Urothelium cell line (cell line): ENCODE data around the gene COL18A1.
A peak's percentile ranks its signal among the peaks of the same experiment; 100 is the strongest.
"Not testable (repeated sequence)": the region's sequence is repeated elsewhere in the genome, so short reads cannot be mapped to it uniquely, and the experiment has no call there.

Source experiments
- DNase-seq: peaks from one replicate; pipeline ENCODE4 v3.0.0; 2011; ENCODE audit warnings: low spot score, mixed read lengths
- FAIRE-seq: peaks from 2 replicates; lab custom pipeline; 2011; peaks lifted over from hg19 to GRCh38; lab: Jason Lieb, UNC

Gene COL18A1

DNA sequence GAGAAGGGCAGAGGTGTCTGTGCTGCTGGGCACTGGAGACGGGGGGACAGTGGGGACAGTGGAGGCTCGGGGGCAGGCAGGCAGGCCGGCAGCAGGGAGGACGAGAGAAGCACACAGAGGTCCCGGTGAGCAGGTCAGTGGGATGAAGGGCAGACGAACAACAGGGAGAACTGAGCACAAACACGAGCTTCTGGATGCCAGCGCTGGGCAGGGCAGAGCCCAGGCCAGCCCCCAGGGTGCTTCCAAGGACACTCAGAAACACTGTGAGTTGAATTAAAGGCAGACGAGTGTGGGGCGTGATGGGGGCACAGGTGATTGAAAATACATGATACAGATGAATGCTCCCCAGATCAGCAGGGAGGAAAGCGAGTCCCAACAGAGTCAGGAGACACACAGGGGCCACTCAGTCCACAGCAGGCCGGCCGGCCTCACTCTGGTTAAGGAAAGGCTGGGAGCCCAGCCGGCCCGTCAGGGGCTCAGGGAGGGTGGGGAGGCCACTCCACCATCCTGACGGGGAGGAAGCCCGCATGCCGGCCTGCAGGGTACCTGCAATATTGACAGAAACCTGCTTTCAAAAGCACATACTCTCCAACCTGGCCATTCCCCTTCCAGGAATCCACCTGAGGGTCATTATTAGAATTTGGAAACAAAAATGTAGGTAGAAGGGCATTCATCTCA is 123.2 kb downstream of the COL18A1 start:
- no peak for FAIRE-seq
- DNase-seq, result no peak

DNA sequence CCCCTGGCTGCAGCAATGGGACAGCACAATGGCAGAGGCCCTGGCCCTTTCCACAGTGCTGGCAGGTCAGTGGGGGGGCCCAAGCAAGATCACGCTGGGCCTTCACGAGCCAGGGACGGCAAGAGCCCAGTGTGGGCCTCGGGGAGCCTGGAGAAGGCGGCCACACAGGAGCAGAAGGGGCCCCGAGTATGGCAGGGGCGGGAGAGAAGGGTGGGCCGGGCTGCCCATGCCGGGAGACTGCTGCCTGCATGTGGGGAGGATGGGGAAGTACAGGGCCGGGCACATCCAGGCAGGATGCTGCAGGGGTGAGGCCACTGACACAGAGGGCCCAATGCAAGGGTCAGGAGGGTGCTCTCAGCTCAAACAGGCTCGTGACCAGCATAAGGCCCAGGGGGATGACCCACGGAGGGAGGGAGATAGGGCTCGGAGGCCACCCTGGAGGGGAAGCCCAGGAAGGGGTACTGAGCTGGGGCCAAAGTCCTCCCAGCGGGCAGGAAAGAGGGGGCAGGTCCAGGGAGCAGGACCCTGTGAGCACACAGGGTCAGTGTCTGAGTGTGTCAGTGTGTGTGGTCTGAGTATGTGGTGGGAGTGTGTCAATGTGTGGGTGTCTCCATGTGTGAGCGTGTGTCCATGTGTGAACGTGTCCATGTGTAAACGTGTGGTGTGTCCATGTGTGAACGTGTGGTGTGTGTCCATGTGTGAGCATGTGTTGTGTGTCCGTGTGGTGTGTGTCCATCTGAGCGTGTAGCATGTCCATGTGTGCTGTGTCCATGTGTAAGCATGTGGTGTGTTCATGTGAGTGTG is 124.2 kb downstream of the COL18A1 start:
- FAIRE-seq, result no peak

DNA sequence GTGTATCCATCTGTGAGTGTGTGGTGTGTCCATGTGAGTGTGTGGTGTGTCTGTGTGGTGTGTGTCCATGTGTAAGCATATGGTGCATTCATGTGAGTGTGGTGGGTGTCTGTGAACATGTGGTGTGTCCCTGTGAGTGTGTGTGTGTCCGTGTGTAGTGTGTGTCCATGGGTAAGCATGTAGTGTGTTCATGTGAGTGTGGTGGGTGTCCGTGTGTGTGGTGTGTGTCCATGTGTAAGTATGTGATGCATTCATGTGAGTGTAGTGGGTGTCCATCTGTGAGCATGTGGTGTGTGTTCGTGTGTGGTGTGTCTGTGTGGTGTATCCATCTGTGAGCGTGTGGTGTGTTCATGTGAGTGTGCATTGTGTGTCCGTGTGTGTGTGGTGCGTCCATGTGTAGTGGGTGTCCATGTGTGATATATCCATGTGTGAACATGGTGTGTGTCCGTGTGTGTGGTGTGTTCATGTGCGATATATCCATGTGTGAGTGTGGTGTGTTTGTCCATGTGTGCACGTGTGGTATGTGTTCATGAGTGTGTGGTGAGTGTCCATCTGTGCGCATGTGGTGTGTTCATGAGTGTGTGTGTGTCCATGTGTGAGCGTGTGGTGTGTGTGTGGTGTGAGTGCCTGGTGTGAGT is 124.9 kb downstream of the COL18A1 start:
- FAIRE-seq, result peak; percentile 98

More for the DNA sequence above, 124.2 kb downstream of the COL18A1 start:
- no peak for DNase-seq

DNA sequence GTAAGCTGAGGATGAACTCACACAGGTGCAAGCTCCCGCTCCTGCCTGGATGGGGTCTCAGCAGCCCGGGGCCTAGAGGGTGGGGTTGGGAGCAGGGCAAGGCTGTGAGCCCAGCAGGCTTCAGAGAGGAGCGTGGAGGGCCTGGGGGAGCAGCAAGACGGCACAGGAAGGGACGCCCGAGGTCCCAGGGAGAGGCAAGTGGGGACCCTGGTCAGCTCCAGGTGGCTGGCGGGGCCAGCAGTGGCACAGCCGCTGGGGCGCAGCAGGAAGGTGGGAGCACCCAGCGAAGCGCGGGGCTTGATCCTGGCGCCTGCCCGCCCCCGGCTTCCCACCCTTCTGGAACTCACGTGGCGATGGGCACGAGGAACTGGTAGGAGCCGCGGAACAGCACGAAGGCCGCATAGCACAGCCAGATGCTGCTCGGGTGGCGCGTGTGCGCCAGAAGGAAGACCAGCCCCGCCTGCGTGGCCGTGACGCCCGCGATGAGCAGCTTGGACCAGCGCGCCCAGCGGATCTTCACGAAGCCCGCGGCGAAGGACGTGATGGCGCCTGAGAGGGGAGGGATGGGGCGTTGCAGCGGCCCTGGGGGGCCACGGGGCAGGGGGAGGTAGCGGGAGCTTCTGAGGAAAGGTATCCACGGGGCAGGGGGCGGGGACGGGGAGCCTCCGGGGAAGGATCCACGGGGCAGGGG is 125.6 kb downstream of the COL18A1 start:
- FAIRE-seq, result peak; percentile 27

More for the DNA sequence above, 124.9 kb downstream of the COL18A1 start:
- DNase-seq, result no peak

DNA sequence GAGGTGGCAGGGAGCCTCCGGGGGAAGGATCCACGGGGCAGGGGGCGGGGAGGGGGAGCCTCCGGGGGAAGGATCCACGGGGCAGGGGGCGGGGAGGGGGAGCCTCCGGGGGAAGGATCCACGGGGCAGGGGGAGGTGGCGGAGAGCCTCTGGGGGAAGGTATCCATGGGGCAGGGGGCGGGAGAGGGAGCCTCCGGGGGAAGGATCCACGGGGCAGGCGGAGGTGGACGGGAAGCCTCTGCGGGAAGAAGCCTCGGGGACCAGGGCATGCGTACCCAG is 126.1 kb downstream of the COL18A1 start:
- DNase-seq, result not testable (repeated sequence)
- FAIRE-seq, result peak; percentile 42

More for the DNA sequence above, 125.6 kb downstream of the COL18A1 start:
- no peak for DNase-seq

DNA sequence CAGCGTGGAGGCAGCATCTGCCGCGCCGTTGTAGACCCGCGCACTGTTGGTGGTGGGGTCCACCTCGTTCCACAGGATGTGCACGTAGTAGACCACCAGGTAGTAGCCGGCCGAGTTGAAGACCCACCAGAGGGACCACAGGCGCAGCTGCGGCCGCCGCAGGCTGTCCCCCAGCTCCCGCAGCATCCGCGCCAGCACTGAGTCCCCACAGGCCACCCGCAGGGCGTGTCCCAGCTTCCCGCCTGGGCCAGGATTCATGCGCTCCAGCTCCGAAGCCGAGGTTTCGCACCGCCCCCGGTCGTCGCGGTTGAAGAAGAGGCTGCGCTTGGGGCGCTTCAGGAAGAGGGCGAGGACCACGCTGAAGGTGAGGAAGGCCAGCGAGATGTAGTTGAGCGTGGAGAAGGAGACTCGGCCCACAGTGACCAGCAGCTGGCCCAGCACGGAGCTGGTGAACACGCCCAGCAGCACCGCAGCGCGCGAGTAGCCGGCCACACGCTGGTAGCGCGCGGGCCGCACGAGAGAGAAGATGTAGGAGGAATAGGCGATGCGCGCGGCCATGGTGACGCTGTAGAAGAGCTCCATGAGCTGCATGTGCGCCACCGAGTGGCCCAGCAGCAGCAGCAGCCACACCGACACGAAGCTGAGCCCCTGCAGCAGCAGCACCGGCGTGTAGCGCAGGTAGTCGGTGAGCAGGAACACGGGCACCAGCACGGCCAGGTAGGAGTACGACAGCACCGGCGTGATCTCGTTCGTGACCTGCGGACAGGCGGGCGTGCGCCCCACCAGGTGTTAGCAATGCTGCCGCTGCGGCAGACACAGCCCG is 126.6 kb downstream of the COL18A1 start:
- DNase-seq, result no peak
- FAIRE-seq, result no peak

DNA sequence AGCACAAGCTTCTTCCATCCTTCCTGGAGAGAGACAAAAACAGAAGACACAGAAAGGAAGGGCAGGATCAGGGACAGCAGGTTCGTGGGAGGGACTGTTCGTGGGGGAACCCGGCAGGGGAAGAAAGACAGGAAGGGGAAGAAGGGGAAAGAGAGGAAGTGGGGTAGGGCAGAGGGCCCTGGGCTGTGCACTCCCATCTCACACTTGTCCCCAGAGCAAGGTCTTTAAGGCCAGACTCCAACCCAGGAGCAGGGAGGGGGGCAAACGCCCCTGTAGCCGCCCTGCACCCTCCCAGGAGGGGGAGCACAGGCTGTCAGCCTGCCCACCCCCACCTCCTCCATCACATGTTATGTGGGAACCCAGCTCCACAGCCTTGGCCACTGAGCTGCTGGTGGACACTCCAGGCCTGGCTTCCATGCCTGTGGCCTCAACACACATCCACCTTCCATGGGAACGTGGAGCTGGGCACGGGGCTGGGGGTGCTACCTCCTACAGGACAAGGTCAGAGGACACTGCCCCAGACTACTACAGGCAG is 127.9 kb downstream of the COL18A1 start:
- no peak for FAIRE-seq

DNA sequence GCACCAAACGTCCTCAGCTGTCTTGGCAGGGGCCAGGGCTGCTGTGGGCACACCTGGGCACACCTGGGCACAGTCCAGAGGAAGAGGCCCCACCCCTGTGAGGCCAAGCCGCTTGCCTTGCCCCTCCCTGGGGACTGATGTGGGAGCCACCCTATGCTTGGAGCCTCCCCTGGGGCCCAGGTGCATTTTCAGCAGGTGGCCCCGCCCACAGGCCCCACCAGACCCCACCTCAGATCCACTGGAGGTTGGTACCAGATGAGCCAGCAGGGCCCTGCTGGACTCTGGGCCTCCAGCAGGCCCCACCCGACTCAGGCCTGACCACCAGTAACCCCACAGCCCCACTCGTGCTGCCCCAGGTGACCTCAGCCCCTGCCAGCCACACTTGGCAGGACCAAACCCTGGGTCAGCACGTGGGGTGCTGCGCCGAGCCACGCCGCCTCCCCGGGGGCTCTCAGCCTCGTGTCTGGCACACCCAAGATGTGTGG is 128.4 kb downstream of the COL18A1 start:
- DNase-seq (no peak), FAIRE-seq (no peak)

More for the DNA sequence above, 127.9 kb downstream of the COL18A1 start:
- no peak for DNase-seq

DNA sequence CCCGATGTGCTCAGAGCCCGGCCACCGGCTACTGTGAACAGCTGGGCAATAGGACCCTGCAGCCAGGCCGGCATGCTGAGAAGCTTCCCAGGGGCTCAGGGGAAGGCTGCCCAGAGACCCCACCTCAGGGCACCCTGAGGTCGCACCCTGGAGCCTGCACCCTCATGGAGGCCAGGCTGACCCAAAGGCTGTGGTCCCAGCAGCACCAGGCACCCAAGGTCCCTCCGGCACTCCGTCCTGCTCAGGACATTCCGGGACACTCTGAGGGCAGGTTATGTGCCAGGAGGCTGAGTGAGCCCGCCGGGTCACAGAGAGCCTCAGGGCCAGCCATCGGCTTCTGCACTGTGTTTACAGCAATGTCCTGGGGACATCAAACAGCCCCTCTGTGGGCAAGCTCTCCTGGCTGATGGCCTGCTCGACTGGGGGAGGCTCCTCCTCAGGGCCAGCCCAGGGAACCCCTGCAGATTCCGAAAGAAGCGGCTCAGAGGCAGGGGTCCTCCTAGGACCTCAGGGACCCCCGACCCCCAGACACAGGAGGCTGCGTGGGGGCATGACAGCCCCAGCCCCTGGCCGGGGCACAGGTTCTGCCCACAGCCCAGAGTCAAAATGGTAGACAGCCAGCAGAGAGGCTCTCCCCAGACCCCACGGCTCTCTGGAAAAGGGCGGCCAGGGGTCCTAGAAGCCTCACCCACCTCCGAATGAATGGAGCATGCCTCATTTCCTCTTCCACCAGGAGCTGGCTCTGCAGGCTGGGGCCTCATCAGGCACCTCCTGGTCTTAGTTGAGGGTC is 129.1 kb downstream of the COL18A1 start:
- FAIRE-seq (no peak), DNase-seq (no peak)

DNA sequence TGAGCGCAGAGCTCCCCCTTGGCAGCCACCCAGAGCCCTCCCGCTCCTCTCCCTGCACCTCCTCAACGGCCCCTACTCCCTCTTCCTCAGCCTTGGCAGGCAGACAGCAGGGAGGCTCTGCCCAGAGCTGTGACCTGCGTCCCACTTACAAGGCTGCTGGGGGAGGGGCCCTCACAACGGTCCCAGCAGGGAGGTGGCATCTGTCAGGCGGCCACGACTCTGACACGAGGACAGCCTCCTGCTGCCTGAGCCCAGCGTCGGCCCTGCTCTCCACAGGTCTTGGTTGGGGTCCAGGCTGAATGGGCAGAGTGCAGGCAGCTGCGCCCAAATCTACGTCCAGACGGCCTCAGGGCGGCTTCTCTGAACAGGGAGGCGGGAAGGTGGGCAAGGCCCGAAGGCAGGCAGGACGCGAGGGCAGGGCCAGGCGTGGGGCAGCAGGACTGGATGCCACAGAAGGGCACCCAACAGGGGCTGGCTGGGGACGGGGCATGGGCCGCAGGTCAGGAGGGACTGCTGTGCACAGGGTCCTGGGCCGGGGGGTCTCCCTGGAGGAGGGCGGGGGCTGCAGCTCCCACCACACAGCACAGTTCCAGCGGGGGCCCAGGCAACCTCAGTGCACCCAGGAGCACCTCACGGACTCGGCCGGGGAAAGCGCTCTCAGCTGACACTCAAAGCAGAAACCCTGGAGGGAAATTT is 129.8 kb downstream of the COL18A1 start:
- no peak for FAIRE-seq
- DNase-seq, result no peak

DNA sequence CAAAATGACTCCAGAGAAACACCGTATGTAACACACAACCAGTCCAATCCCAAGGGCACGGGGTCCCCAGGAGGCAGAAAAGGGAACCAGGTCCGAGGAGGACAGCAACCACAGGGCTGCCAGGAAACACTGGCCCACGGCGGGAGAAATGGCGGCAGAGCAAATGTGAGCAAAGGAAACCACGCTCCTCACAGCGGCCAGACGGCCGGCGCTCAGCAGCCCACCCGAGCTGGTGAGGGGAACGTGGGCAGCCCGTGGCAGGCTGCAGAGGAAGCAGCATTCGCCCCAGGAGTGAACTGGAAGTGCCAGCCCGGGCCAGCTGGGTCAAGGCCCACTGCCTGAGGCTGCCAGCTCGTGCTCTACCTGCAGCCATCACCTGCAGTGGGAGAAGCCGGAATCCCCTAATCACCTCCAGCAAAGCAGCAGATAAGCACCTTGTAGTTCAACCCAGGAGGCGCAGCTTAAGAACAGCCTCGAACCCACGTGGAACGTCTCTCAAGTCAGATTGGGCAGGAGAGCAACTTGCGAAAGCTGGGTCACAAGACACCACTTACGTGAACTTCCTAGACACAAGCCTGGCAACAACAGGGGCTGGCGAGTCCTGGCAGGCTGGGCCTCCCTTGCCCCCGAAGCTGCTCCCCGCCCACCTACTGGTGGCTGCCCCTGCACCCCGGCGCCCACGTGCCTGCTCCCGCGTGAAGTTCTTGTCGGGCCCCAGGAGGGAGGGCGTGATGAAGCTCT is 130.5 kb downstream of the COL18A1 start:
- no peak for DNase-seq
- FAIRE-seq, result no peak

DNA sequence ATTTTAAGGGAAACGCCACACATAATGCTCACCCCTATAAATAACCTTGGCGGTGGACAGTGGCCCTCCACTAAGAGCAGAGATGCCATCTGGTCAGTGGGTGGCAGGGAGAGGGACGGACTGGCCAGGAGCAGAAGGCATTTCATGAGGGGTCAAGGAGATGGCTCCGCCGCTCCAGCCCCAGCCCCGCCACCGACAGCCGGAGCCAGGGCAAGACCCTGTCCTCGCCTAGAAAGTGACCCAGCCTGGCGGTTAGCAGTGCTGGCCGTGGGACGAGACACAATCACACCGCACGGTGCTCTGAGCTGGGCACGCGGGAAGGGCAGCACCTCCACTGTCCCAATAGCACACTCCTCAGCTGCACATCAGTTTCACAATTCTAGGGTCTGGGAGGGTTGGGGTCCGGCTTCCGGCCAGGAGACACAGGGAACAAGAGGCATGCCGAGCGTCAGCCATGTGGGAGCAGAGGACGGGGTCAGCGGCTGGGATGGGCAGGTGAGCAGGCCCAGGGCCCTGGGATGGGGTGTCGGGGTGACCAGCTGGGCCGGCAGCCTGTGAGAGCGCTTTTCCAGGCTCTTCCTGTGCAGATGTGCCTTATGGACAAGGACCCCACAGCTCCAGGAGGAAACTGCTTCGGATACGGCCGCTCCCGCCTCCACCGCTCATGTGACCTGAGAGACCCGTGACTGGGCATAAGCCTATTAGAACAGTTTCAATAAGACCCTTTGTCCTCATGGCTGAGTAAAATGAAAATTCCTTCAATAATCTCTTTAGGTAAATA is 131.5 kb downstream of the COL18A1 start:
- FAIRE-seq (no peak), DNase-seq (no peak)

DNA sequence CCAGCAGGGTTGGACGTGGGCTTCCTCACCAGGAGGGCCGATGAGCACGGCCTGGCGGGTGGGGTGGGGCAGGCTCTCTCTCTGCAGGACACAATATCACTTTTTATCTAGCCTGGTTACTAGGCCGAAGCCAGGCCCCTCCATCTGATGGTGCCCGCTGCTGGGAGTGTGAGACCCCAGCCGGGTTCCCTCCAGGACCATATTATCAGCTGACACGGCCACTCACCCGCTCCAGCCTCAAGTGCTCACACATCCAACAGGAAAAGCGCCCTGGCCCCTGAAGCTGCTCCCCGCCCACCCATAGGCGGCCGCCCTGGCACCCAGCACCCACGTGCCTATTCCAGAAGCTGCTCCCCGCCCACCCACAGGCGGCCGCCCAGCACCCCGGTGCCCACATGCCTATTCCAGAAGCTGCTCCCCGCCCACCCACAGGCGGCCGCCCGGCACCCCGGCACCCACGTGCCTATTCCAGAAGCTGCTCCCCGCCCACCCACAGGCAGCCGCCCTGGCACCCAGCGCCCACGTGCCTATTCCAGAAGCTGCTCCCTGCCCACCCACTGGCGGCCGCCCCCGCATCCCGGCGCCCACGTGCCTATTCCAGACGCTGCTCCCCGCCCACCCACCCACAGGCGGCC is 132.3 kb downstream of the COL18A1 start:
- FAIRE-seq (no peak), DNase-seq (no peak)

DNA sequence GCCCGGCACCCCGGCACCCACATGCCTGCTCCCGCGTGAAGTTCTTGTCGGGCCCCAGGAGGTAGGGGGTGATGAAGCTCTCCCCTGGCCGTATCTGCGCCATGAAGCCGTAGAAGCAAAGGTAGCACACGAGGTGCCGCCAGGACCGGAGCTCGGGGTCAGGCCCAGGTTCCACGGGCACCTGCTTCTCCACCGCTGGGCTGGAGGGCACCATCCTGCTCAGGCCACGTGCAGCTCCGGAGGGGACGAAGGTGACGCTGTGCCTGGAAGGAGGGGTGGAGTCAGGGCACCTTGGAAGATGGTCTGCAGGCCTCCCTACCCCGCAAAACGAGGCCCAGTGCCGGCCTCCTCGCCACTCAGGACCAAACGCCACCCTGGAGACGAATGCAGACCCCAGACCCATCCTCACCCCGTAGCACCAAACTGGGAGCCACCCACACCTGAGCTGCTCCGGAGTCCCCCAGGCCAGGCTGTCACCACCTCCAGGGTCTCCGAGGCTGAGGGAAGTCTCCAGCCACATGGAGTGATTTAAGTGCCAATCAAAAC is 132.9 kb downstream of the COL18A1 start:
- DNase-seq, result no peak
- FAIRE-seq, result no peak

DNA sequence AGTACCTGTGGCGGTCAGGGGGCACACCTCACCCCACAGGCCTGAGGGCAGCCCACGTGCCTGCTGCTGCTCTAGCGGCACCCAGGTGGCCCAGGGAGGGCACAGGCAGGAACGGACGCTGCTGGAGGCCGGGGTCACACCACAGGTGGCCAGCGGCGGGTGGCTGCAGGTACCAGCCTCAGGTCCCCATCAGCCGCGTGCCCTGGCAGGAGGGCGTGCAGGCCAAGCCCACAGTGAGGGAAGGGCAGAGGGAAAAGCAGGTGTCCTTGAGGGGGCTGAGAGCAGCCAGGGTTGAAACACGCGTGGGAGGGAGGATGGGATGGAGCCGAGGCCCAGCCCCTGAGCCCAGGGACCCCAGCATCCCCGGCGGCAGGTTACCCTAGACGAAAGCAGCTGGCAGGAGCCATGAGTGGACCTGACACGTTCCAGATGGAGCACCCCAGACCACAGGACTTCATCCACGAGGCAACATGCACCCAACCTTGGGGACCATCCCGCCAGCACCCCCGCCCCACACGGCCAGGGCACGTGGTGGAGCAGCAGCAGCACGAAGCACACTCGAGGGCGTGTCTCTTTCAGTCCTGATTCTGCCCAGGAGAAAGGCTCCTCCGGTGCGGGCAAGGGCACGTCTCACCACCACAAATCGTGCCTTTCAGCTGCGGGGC is 133.5 kb downstream of the COL18A1 start:
- no peak for FAIRE-seq
- DNase-seq, result no peak
